ENCODE measurements around the gene ADCK1. TPM values are rescaled to one million over a fixed set of nuclear protein-coding genes. Genes with fewer than 3 reads are reported as not detected.

ADCK1 gene
- total RNA-seq, 4 donors from 2014 or later = 3.8 to 11.1 (median 6.8) TPM

DNA sequence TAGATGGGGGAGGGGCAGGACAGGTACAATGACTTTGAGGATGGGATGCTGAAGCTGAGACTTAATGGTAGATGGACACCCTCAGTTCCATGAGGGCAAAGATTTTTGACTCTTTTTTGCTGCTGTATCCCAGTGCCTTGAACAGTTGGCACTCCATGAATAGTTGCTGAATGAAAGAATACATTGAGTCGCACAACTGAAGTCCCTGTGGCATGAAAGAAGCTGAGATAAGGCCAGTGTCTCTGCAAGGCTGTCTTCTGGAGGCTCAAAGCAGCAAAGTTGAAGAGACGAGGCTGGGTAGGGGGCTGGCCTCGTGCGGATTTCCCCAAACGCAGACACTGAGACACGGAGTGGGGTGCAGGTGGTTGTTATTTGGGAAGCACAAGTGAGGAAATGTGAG, 179.3 kb downstream of the ADCK1 start:
- Histone ChIP-seq H3K27me3 (peaks cover 44% of the 10 kb centered on the region), H3K36me3 (no peaks in the 10 kb centered on the region), H3K4me3 (no peak overlapping the region), H3K9me3 (no peaks in the 10 kb centered on the region), H3K27ac (no peak overlapping the region), H3K4me1 (peaks cover 0 to 7% (median 0%) of the 10 kb centered on the region in 3 donors)
- no peak for ATAC-seq
- TF ChIP-seq EP300 (IDR thresholded peaks at IDR 0.05) (no peak), POLR2A (IDR thresholded peaks at IDR 0.05) (no peak), POLR2AphosphoS5 (IDR thresholded peaks at IDR 0.05) (no peak)
- TF ChIP-seq, protein P1, sequence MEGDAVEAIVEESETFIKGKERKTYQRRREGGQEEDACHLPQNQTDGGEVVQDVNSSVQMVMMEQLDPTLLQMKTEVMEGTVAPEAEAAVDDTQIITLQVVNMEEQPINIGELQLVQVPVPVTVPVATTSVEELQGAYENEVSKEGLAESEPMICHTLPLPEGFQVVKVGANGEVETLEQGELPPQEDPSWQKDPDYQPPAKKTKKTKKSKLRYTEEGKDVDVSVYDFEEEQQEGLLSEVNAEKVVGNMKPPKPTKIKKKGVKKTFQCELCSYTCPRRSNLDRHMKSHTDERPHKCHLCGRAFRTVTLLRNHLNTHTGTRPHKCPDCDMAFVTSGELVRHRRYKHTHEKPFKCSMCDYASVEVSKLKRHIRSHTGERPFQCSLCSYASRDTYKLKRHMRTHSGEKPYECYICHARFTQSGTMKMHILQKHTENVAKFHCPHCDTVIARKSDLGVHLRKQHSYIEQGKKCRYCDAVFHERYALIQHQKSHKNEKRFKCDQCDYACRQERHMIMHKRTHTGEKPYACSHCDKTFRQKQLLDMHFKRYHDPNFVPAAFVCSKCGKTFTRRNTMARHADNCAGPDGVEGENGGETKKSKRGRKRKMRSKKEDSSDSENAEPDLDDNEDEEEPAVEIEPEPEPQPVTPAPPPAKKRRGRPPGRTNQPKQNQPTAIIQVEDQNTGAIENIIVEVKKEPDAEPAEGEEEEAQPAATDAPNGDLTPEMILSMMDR (IDR thresholded peaks at IDR 0.05) = no peak
- WGBS, 2 donors (ENCODE audit: low coverage in 1 of 2) = 43 to 56% methylated on average over 2 to 4 of the region's 6 CpGs

DNA sequence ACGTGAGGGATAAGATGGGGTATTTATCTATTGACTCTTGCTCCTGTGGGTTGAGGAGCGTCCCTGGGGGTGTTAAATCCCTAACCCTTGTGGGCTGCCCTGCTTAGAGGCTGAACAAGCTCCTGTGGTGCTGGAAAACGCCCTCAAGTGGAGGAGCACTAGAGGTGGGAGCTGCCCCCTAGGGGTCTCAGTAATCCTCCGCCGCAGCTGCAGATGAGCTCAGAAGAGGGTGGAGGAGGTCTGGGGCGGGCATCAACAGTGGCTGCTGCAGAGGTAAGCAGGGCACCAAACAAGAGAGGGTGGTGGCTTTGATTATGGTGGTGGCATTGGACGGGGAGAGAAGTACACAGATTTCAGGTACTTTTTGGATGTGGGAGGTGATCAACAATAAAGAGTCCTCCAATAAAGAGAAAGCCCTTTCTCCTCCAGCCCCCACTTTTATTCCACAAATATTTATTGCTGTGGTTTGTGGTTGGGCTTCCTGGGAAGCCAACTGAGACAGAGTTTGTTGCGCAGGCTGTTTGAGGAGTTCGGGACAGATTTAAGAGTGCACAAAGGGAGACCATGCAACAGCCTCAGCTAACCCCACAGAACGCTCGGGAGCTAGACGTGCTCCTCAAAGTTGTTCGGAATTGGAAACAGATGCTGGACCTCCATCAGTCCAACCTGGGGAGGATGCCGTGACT, 179.9 kb downstream of the ADCK1 start:
- H3K36me3 ChIP-seq = no peaks in the 10 kb centered on the region

DNA sequence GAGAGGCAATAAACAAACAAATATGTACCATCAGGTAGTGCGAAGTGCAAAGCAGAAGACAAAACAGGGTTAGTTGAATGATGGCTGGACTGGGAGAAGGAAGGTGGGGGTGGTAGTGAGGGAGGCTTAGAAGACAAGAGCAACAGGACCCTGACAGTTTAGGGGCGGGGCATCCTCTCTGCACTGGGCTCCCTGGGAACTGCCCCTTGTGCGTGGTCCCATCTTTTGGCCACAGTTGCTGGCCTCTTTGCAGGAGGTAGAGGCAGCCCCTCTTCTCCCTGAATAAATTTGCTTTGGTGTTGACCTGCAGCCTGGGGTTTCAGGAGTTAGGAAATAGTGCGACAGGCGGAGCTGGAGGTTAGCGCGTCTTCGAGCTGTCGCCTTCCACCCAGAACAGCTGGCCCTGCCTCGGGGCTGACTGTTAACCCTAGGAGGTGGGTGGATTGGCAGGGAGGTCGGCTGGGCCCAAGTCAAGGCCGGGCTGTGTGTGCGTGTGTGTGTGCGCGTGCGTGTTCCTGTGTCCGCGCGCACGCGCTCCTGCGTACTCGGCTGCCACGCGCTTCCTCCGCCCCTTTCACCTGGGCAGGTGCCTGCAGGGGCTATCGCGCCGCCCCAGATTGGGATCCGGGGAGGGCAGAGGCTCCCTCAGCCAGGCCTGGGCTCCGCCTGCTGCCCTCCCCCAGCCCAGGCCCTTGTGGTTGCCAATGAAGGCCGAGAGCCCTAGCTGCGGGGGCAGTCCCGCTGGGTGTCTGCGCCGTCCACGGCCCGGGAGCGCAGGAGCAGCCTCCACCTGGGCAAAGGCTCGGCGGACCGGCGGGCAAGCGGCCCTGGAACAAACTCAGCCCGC, 180.8 kb downstream of the ADCK1 start:
- peaks cover 0 to 14% (median 0%) of the 10 kb centered on the region in 3 donors for H3K4me1 ChIP-seq
- no peak for ATAC-seq

More for the DNA sequence above, 179.9 kb downstream of the ADCK1 start:
- Histone ChIP-seq H3K9me3 (no peaks in the 10 kb centered on the region), H3K4me3 (no peak overlapping the region), H3K27ac (no peak overlapping the region), H3K27me3 (peaks cover 44% of the 10 kb centered on the region), H3K4me1 (peaks cover 0 to 7% (median 0%) of the 10 kb centered on the region in 3 donors)
- ATAC-seq = no peak
- no peak for TF ChIP-seq POLR2A (IDR thresholded peaks at IDR 0.05)
- TF ChIP-seq POLR2AphosphoS5 (IDR thresholded peaks at IDR 0.05) = no peak
- TF ChIP-seq, protein P1 (IDR thresholded peaks at IDR 0.05) = no peak
- TF ChIP-seq EP300 (IDR thresholded peaks at IDR 0.05) = no peak
- 34 to 59% methylated on average over 4 to 10 of the region's 14 CpGs for WGBS, 2 donors (ENCODE audit: low coverage in 1 of 2)

More for the DNA sequence above, 180.8 kb downstream of the ADCK1 start:
- Histone ChIP-seq H3K9me3 (no peaks in the 10 kb centered on the region), H3K4me3 (peak overlapping the region in 1 of 2 donors; percentile 25), H3K27ac (no peak overlapping the region), H3K27me3 (peaks cover 44% of the 10 kb centered on the region), H3K36me3 (no peaks in the 10 kb centered on the region)
- 49 to 72% methylated on average over 3 of the region's 45 CpGs for WGBS, 2 donors (ENCODE audit: low coverage in 1 of 2)
- TF ChIP-seq POLR2AphosphoS5 (IDR thresholded peaks at IDR 0.05) (no peak), POLR2A (IDR thresholded peaks at IDR 0.05) (no peak)
- TF ChIP-seq, protein P1 (IDR thresholded peaks at IDR 0.05) = no peak

Small RNA genes lying within 50 kb of the gene (small RNA-seq; reads per million reads assigned to genes)
- 0 reads per million in 4 donors for gene RF00019

Other genes starting within 250 kb of the ADCK1 start
- gene SPTLC2, start 183.5 kb upstream of the ADCK1 start, total RNA-seq = 10 to 100 TPM; 13.2 to 35.2 (median 20.5) TPM
- gene ALKBH1, start 92.1 kb upstream of the ADCK1 start, total RNA-seq = 10 to 100 TPM in 3 of 4 donors, 1 to 10 TPM in 1; 9.7 to 12.7 (median 11.3) TPM
- 100 to 1,000 TPM in 3 of 4 donors, 10 to 100 TPM in 1; 88.9 to 383 (median 202) TPM for gene SLIRP, start 92.0 kb upstream of the ADCK1 start, total RNA-seq
- gene SNW1, start 39.0 kb upstream of the ADCK1 start, total RNA-seq = 10 to 100 TPM; 43.7 to 70.5 (median 49.4) TPM